NB4 (cell line): Measurements from ENCODE around the gene COLQ.

Source experiments
- DNase-seq: peaks from one replicate; pipeline ENCODE4 v3.0.0; 2010; ENCODE audit warnings: low read depth
- H3K4me3 ChIP-seq: one replicate; pipeline ENCODE4 v1.5.1; 2011; ENCODE audit warnings: mild to moderate bottlenecking, low read depth, low read length, moderate library complexity
- CTCF ChIP-seq: IDR thresholded peaks from one replicate; pipeline ENCODE4 v1.5.1; 2012; ENCODE audit warnings: low read depth, low read length
- MAX ChIP-seq: IDR thresholded peaks from 2 replicates; pipeline ENCODE4 v1.6.1; 2011; ENCODE audit warnings: low read depth, low read length
- MYC ChIP-seq: IDR thresholded peaks from 2 replicates; pipeline ENCODE4 v1.6.1; 2011; ENCODE audit warnings: low read depth, low read length
- POLR2A ChIP-seq: IDR thresholded peaks from 2 replicates; pipeline ENCODE4 v1.6.1; 2011; ENCODE audit warnings: mild to moderate bottlenecking; ENCODE audit not compliant: insufficient read length; ENCODE audit errors: extremely low read depth

Gene COLQ

DNA sequence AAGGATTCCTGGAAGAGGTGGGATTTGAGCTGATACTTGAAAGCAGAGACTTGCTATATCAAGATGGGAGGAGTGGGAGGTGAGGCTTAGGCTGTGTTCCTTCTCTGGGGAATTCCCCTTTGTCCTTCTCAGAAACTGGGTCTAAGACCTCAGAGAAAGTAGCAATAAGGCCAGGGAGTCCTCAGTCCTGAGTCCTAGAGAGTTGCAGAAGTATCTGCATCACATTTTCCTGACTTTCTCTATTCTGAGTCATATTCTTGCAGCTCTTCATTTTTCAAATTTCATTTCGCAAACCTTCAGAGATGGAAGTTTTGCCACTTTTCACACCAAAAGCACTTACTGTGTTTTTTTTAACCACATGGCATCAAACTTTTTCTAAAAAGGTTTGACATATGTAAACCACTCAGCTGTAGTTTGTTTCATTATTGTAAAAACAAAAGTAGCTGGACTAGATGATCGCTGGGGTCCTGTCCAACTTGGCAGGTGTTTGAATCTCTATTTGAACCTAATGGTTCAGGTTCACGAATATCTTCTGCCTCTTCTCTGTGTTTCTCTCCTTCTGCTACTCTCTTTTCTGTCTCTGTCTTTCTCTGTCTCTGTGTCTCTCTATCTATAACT lies 21.3 kb downstream of the COLQ start:
- H3K4me3 ChIP-seq, result no peak overlapping the region
- DNase-seq, result no peak
- TF ChIP-seq MAX (no peak), MYC (no peak)

DNA sequence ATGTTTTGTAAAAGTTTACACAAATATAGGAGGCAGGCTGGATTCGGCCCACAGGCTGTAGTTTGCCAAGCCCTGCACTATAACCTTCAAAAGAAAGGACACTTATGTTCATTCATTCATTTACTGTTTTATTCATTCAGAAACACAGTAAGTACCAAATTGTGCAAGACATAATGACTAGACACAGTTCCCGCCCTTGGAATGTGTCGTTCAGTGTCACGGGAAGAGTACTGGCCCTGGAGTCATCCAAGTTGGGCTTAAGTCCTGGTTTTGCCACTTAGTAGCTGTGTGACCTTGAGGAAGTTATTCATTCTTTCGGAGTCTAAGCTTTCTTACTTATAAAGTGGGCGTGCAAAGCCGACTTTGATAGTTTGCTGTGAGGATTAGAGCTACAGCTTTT lies 22.0 kb downstream of the COLQ start:
- DNase-seq, result no peak
- TF ChIP-seq CTCF, result no peak
- no peak for TF ChIP-seq MYC
- no peak for TF ChIP-seq MAX
- no peak for TF ChIP-seq POLR2A
- H3K4me3 ChIP-seq, result no peak overlapping the region

DNA sequence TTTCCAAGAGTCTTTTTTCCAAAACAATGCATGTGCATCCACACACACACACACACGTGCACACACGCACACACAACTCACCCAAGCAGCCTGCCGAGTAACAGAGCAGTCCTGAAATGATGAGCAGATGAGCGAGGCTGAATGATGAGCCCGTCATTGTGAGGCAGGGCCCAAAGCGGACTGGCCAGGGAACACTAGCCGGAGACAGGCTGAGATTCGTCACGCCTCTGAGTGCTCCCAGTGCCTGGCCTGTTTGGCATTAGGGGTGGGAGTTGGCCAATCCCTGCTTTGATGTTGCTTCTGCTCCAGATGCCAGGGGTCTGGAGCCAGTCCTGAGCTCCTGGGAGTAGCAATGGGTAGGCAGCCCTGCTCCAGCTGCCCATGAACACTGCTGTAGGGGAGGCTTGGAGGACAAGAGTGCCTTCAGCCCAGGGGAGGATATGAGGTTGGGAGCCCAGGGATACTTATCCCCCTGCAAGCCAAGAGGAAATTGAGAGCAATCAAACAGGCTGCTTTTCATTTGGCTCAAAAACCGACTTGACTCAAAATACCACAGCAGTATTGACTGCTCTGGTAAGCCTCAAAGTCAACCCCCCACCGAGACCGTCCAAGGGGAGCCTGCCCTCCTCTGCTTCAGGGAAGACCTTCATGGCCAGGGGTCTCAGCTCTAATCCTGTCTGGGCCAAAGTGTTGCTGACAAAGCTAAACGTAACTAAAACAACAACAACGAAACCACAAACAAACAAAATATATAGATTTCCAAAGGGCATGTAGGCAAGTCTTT lies 22.9 kb downstream of the COLQ start:
- DNase-seq, result no peak
- TF ChIP-seq CTCF (no peak), MYC (no peak), POLR2A (no peak), MAX (no peak)
- H3K4me3 ChIP-seq, result no peak overlapping the region

DNA sequence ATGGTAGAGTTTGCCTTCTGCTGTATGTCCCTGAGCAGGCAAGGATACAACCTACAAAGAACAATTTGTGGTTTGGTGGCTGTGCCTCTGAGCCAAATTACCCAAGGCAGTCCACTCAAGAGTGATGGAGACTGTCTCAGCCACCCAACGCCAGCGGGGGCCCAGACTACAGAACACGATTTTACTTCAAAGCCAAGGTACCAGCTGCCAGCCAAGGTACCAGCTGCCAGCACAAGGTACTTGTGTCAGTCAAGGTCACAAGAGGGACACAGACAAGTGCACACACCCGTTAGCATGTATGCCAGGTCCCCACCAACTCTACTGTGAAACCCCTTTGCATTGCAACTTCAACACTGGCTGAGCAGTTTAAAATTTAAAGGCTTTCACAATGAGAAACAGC lies 23.5 kb downstream of the COLQ start:
- H3K4me3 ChIP-seq, result no peak overlapping the region
- no peak for TF ChIP-seq MYC
- TF ChIP-seq POLR2A, result no peak
- TF ChIP-seq MAX, result no peak
- no peak for TF ChIP-seq CTCF
- DNase-seq, result no peak

DNA sequence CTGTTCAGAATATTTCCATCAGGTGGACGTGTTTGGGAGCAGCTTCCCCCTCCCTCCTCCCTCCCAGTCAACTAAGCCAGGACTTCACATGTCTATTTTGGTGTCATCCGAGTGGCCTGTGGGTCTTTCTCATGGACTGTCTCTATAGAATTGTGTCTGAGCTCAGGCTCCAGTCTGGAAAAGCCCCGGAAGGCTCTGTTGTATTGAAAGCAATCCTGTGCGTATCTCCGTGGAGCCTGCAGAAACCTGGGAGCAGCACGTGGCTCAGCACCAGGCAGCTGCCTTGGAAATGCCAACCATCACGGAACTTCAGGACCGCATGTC lies 25.2 kb downstream of the COLQ start:
- no peak for DNase-seq
- no peak overlapping the region for H3K4me3 ChIP-seq
- no peak for TF ChIP-seq POLR2A
- TF ChIP-seq CTCF, result no peak
- TF ChIP-seq MAX, result no peak
- TF ChIP-seq MYC, result no peak

DNA sequence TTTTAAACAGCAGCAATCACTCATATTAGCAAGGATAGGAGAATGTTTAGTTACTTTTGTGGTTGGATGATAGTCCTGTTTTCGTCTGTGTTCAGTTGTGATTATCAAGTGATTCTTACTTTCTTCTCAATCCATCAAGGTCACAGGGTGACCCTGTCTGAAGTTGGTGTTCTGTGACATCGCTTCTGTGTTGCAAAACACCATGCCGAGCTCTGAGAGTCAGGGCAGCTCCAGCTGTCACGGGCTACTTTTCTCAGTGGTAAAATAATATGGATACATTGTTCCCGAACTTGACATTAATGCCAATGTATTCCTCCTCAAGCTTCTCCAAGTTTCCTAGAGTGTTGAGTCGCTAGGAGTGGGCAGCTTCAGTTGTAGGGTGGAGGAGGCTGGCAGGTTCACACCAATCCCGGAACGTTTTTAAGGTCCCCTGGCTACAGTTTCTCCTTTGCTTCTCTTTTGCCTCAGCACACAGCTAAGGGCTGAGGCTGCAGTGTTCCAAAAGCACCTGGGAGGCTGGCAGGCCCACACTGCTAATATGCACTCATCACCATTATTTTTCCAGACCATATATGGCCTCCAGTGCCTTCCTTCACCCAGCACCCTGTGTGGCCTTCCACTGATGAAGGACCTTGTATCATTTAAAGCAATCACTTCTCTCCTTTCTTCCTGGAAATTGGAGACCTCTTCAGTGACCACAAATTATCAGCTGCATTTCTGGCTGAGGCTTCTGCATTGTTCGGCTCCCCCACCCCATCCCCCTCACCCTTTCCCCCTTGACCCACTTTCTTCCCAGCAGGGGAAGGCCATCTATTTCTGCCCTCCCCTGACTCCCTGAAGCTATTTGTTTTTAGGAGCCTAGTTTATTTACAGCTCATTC lies 25.8 kb downstream of the COLQ start:
- TF ChIP-seq CTCF (no peak), MYC (no peak), POLR2A (no peak), MAX (no peak)
- no peak for DNase-seq
- no peak overlapping the region for H3K4me3 ChIP-seq
